Measurements from ENCODE around the gene NNT. TPM values are rescaled to one million over a fixed set of nuclear protein-coding genes. Genes with fewer than 3 reads are reported as not detected.
"Not testable (repeated sequence)": the region's sequence is repeated elsewhere in the genome, so short reads cannot be mapped to it uniquely, and the experiment has no call there.

The NNT gene
- total RNA-seq, 1 donor from 2014 or later, result 68.1 TPM

- DNase-seq (ENCODE audit: low read depth in 2 of 2), result no peak
Measured at GRCh38 chr5:43664501-43665040, 61.6 kb downstream of the NNT start.

- DNase-seq (ENCODE audit: low read depth in 2 of 2), result not testable (repeated sequence)
Measured at GRCh38 chr5:43665749-43666148, 62.8 kb downstream of the NNT start.

GRCh38 chr5:43666728-43667127 is 63.7 kb downstream of the NNT start:
- DNase-seq (ENCODE audit: low read depth in 2 of 2), result not testable (repeated sequence)

- not testable (repeated sequence) for DNase-seq (ENCODE audit: low read depth in 2 of 2)
Measured at GRCh38 chr5:43667379-43667778, 64.4 kb downstream of the NNT start.

GRCh38 chr5:43674536-43674935 is 71.6 kb downstream of the NNT start:
- no peak for DNase-seq (ENCODE audit: low read depth in 2 of 2)

GRCh38 chr5:43675357-43675756 is 72.4 kb downstream of the NNT start:
- no peak for DNase-seq (ENCODE audit: low read depth in 2 of 2)

GRCh38 chr5:43676083-43676840 is 73.3 kb downstream of the NNT start:
- no peak for DNase-seq (ENCODE audit: low read depth in 2 of 2)

GRCh38 chr5:43677253-43677652 is 74.3 kb downstream of the NNT start:
- DNase-seq (ENCODE audit: low read depth in 2 of 2), result no peak

GRCh38 chr5:43679214-43679613 is 76.2 kb downstream of the NNT start:
- DNase-seq (ENCODE audit: low read depth in 2 of 2), result no peak

- no peak for DNase-seq (ENCODE audit: low read depth in 2 of 2)
Measured at GRCh38 chr5:43680286-43680685, 77.3 kb downstream of the NNT start.

GRCh38 chr5:43683884-43684471 is 81.0 kb downstream of the NNT start:
- DNase-seq (ENCODE audit: low read depth in 2 of 2), result peak in 1 of 2 donors; percentile 8

GRCh38 chr5:43685252-43685950 is 82.4 kb downstream of the NNT start:
- DNase-seq (ENCODE audit: low read depth in 2 of 2), result no peak

GRCh38 chr5:43687275-43687674 is 84.3 kb downstream of the NNT start:
- no peak for DNase-seq (ENCODE audit: low read depth in 2 of 2)

GRCh38 chr5:43691275-43691674 is 88.3 kb downstream of the NNT start:
- DNase-seq (ENCODE audit: low read depth in 2 of 2), result no peak

GRCh38 chr5:43691893-43692292 is 88.9 kb downstream of the NNT start:
- no peak for DNase-seq (ENCODE audit: low read depth in 2 of 2)

GRCh38 chr5:43693411-43693810 is 90.4 kb downstream of the NNT start:
- no peak for DNase-seq (ENCODE audit: low read depth in 2 of 2)

- DNase-seq (ENCODE audit: low read depth in 2 of 2), result no peak
Measured at GRCh38 chr5:43694027-43694426, 91.0 kb downstream of the NNT start.

- not testable (repeated sequence) for DNase-seq (ENCODE audit: low read depth in 2 of 2)
Measured at GRCh38 chr5:43696444-43696843, 93.5 kb downstream of the NNT start.

- no peak for DNase-seq (ENCODE audit: low read depth in 2 of 2)
Measured at GRCh38 chr5:43699910-43700309, 96.9 kb downstream of the NNT start.

GRCh38 chr5:43700601-43701000 is 97.6 kb downstream of the NNT start:
- no peak for DNase-seq (ENCODE audit: low read depth in 2 of 2)

GRCh38 chr5:43701227-43701626 is 98.2 kb downstream of the NNT start:
- DNase-seq (ENCODE audit: low read depth in 2 of 2), result no peak

- DNase-seq (ENCODE audit: low read depth in 2 of 2), result no peak
Measured at GRCh38 chr5:43702293-43702692, 99.3 kb downstream of the NNT start.
